Activated CD4-positive, alpha-beta T cell treated with anti-CD3 and anti-CD28 coated beads, Interleukin-2, amount 10 ng/mL, durations not matched to agents 24 days and 14 days (primary cell): ENCODE results near the gene EMILIN1. TPM values are rescaled to one million over a fixed set of nuclear protein-coding genes. Genes with fewer than 3 reads are reported as not detected.

Experiments
- DNase-seq: peaks from one replicate; pipeline ENCODE4 v3.0.0; 2022
- H3K27ac Mint-ChIP-seq: one replicate; pipeline ENCODE4 v1.8.0; 2022; ENCODE audit warnings: mild to moderate bottlenecking, mixed read lengths
- H3K27me3 Mint-ChIP-seq: one replicate; pipeline ENCODE4 v1.8.0; 2022; ENCODE audit warnings: mixed read lengths
- H3K36me3 Mint-ChIP-seq: one replicate; pipeline ENCODE4 v1.8.0; 2022; ENCODE audit warnings: low read depth, mild to moderate bottlenecking, mixed read lengths
- H3K4me1 Mint-ChIP-seq: one replicate; pipeline ENCODE4 v1.8.0; 2021; ENCODE audit warnings: mixed read lengths
- H3K4me3 Mint-ChIP-seq: one replicate; pipeline ENCODE4 v1.8.0; 2022; ENCODE audit warnings: mild to moderate bottlenecking, moderate library complexity, mixed read lengths
- H3K9me3 Mint-ChIP-seq: one replicate; pipeline ENCODE4 v1.8.0; 2021; ENCODE audit warnings: mixed read lengths
- intact Hi-C: fragments of 100-400 bp; cut with micrococcal nuclease; formaldehyde crosslinking; loops from one replicate; pipeline ENCODE4 v1.15.1; 2023
- total RNA-seq: library from RNA; stranded (reverse); gene quantifications from 2 replicates; pipeline ENCODE4 v1.2.3, GENCODE V29; 2022

The EMILIN1 gene
- total RNA-seq, 1 donor from 2014 or later: 1.4 TPM

DNA sequence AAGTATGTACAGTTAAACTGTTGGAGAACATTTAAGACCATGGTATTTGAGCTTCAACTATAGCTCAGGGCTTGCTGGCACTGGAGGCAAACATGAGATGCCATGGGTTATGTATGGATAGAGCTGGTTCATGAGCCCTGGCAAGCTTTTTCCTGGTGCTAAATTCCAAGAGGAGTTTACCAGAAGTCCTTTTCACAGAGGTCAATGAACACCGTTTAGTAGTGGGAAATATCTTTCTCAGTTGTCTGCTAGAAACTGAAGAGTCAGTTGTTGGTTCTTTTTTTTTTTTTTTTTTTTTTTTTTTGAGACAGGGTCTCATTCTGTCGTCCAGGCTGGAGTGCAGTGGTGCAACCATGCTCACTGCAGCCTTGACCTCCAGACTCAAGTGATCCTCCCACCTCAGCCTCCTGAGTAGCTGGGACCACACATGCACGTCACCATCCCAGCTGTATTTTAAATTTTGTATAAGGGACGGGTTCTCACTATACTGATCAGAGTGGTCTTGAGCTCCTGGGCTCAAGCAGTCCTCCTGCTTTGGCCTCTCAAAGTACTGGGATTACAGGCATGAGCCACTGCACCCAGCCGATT, 9.5 kb downstream of the EMILIN1 start:
- no peak for DNase-seq
- no peak overlapping the region for H3K27ac Mint-ChIP-seq
- H3K4me1 Mint-ChIP-seq: peaks cover 25% of the 10 kb centered on the region
- peak overlapping the region; percentile 90 for H3K4me3 Mint-ChIP-seq
- H3K27me3 Mint-ChIP-seq: no peaks in the 10 kb centered on the region
- no peaks in the 10 kb centered on the region for H3K36me3 Mint-ChIP-seq
- no peaks in the 10 kb centered on the region for H3K9me3 Mint-ChIP-seq
- intact Hi-C loops: loop anchor here (5.0 kb wide), 2 partner anchors 124 to 126 kb away; partner anchors contain the start of genes ATRAID and SLC5A6

DNA sequence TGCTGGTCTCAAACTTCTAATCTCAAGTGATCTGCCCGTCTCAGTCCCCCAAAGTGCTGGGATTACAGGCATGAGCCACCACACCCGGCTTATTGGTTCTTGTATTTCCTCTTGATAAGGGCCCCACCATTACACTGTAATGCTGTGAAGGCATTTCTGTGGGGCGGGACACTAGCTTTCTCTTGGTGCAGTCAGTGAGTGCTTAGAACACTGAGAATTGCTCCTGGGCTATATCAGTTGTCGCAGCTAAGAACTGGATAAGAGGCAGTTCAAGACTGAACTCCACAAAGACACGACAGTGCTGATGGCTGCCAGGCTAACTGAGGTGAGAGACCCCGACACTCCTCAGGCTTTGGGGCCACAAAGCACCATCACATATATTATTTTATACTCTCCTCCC, 10.2 kb downstream of the EMILIN1 start:
- H3K4me3 Mint-ChIP-seq: no peak overlapping the region
- intact Hi-C loops: loop anchor here (5.0 kb wide), 2 partner anchors 124 to 126 kb away; partner anchors contain the start of genes ATRAID and SLC5A6
- no peak overlapping the region for H3K27ac Mint-ChIP-seq

DNA sequence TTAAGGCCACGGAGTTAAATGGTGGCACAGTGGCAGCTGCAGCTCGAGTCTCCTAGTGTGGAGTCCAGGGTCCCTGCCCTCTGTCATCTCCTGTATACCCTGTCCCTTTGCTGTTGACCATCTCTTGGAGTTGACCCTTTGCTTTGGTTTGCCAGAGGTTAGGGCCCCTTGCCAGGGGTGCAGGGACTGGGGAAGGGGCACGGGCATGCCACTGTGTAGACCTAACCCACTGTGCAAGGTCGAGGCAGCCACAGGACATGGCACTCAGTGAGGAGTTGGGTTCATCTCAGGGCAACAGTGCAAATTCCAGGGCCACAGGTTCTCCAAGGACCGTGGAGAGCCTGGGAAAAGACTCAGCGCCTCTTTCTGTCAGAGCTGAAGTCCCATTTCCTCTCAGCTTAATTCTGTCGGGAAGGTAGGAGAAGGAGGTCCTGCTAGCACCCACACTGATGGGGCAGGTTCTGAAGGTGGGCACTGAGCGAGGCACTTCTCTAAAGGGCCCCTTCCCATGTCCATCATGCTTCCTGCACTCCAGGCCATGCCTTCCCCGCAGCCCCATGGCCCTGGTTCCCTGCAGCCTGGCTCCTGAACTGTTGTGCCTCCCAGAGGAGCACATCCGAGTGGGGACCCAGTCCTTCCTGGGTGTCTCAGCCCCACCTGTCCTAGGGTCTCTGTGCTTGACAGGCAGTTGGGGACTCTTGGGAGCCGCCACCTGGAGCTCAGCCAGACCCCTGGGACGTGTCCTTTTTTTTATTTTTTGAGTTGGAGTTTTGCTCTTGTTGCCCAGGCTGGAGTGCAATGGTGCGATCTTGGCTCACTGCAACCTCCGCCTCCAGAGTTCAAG, 10.9 kb downstream of the EMILIN1 start:
- intact Hi-C loops: loop anchor here (5.0 kb wide), 2 partner anchors 123 to 127 kb away; partner anchors contain the start of genes ATRAID and SLC5A6
- Mint-ChIP-seq H3K36me3 (no peaks in the 10 kb centered on the region), H3K4me1 (peaks cover 25% of the 10 kb centered on the region), H3K27me3 (no peaks in the 10 kb centered on the region), H3K9me3 (no peaks in the 10 kb centered on the region), H3K27ac (no peak overlapping the region), H3K4me3 (no peak overlapping the region)
- DNase-seq: no peak

More for the DNA sequence above, 10.2 kb downstream of the EMILIN1 start:
- Mint-ChIP-seq H3K9me3 (no peaks in the 10 kb centered on the region), H3K36me3 (no peaks in the 10 kb centered on the region), H3K4me1 (peaks cover 25% of the 10 kb centered on the region), H3K27me3 (no peaks in the 10 kb centered on the region)
- no peak for DNase-seq

DNA sequence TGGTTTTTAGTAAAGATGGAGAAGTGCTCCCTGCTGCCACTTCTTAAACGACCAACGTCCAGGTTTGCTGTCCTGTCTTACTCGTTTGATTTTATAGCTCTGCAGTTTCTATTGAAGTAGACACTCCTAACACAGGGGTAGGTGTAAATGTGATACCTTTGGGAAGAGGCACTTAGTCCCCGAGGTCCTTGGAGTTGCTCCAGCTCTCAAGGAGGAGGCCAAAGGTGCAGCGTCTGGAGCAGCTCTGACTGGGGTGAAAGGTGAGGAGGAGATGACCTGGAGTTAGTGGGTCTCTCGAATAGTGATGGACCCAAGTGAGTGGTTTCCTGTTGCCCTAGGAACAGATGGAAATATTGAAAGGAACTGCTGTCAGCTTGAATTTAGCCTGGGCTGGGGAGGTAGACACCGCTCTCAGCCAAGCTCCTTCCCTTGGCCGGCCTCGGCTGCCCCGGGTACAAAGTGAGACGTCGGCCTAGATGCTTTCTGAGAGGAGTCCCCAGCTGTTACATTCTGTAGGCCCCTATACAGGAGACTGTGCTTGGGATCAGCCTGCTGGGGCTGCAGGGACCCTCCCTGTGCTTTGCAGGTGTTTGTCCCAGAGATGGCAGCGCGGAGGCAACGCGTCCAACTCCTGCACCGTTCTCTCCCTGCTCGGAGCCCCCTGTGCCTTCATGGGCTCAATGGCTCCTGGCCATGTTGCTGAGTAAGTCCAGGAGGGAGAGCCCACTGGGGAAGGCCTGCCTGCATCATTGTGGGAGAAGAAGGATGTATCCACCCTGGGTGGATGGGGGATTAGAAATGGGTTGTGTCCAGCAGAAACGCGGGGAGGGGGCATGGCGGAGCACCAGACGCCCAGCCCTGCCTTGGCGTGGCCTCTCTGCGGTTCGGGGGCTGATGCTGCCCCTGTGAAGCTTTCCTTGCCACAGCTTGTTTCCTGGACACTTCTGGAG, 13.6 kb downstream of the EMILIN1 start:
- intact Hi-C loops: no loop called here
- no peak for DNase-seq

DNA sequence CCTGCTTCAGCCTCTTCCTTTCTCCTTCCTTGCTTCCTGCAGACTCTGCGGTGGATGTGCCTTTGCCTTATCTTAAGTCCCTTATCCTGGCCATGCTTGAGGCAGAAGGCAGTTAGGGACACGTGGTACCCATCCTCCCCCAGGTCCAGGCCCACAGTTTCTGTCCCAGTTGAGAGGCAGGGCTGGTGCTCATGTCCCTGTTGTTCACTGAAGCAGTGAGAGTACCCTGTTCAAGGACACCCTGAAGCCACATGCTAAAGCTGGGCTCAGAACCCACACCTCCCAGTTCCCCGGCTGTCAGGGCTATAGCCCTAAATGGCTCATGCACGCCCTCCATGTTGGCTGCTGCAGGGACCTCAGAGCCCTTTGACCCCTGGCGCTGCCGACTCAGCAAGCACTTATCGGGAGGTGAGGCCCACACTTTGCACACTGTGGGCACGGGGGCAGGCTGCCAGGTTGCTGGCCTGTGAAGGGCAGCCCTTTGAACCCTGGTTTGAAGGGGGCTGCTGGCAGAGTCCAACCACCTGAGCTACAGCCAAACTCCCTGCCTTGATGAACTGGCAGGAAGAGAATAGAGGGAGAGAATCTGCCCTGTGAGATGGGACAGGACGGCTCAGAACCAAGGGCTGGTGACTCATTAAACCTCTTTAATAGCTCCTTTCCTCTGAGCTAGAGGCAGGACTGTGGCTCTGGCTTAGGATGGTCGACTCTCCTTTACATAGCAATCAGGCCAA, 14.4 kb downstream of the EMILIN1 start:
- no peaks in the 10 kb centered on the region for H3K9me3 Mint-ChIP-seq
- intact Hi-C loops: no loop called here
- no peak overlapping the region for H3K4me3 Mint-ChIP-seq
- H3K36me3 Mint-ChIP-seq: no peaks in the 10 kb centered on the region
- no peaks in the 10 kb centered on the region for H3K27me3 Mint-ChIP-seq
- H3K4me1 Mint-ChIP-seq: peaks cover 20% of the 10 kb centered on the region
- no peak for DNase-seq
- no peak overlapping the region for H3K27ac Mint-ChIP-seq

More for the DNA sequence above, 13.6 kb downstream of the EMILIN1 start:
- peaks cover 27% of the 10 kb centered on the region for H3K4me1 Mint-ChIP-seq
- no peaks in the 10 kb centered on the region for H3K36me3 Mint-ChIP-seq
- no peaks in the 10 kb centered on the region for H3K27me3 Mint-ChIP-seq
- H3K4me3 Mint-ChIP-seq: no peak overlapping the region
- peak overlapping the region; percentile 25 for H3K27ac Mint-ChIP-seq
- no peaks in the 10 kb centered on the region for H3K9me3 Mint-ChIP-seq

DNA sequence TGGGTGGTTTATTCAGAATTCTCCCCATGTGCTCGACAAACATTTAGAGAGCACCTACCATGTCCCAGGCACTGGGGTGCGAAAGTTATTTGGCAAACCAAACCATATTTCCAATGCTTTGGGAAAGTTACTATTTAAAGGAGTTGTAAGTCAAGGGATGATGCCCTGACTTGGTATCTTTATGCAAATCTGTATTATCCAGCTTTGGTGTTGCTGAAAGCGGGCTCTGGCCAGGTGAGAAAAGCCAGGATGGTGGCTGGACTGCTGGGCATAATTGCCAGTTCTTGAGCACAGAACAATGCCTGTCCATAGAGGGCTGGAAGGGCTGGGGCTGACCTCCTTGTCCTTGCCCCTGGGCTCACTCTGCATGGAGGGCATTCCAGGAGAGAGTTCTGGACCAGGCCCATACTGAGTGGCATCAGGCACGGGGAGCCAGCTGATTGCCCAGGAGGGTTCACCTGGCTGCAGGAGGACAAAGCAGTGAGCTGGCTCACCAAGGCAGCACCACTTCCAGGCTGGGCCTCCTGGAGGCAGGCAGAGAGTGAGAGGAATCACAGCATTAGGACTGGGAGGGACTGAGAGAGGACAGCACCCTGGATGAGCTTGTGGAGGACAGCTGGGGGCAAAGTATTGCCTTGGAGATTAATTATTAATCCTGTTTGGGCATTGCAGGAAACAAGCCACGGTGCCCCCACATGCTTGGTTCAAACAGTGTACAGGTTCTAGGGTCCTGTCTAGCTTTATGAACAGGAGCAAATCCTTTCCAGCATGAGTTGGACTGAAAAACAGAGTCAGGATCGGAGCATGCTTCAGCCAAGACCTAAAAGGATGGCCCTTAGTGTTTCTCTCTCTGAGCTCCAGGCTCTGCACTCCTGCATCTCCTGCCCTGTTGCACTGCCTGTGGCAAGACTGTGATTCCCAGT, 15.3 kb downstream of the EMILIN1 start:
- Mint-ChIP-seq H3K4me3 (no peak overlapping the region), H3K4me1 (peaks cover 18% of the 10 kb centered on the region), H3K36me3 (no peaks in the 10 kb centered on the region), H3K27ac (no peak overlapping the region), H3K27me3 (no peaks in the 10 kb centered on the region), H3K9me3 (no peaks in the 10 kb centered on the region)
- intact Hi-C loops: no loop called here
- DNase-seq: no peak

DNA sequence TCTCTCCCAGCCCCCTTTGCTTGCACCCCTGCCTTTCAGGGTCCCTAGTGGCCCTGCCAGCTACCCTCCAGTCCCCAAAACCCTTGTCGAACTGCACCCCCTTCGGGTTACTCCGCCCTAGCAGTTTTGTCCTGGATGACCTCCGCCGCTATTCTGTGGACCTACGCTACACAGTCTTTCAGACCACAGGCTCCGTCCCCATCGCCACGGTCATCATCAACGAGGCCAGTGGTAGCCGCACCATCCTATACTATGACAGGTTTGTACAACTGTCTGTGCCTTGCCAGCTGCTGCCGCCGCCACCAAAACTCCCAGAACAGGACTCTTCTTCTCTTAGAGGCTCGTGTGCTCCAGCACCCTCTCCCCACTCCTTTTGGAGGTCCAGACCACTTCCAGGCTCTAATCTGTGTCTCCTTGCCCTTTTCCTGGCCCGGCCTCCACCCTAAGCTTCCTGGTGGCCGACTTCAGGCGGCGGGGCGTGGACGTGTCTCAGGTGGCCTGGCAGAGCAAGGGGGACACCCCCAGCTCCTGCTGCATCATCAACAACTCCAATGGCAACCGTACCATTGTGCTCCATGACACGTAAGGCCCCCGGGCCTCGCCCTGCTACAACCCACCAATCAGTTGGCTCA, 16.1 kb downstream of the EMILIN1 start:
- peaks cover 16% of the 10 kb centered on the region for H3K4me1 Mint-ChIP-seq
- no peak for DNase-seq
- peaks cover 2% of the 10 kb centered on the region for H3K36me3 Mint-ChIP-seq
- H3K9me3 Mint-ChIP-seq: no peaks in the 10 kb centered on the region
- H3K27me3 Mint-ChIP-seq: no peaks in the 10 kb centered on the region
- H3K27ac Mint-ChIP-seq: no peak overlapping the region
- no peak overlapping the region for H3K4me3 Mint-ChIP-seq
- intact Hi-C loops: no loop called here

DNA sequence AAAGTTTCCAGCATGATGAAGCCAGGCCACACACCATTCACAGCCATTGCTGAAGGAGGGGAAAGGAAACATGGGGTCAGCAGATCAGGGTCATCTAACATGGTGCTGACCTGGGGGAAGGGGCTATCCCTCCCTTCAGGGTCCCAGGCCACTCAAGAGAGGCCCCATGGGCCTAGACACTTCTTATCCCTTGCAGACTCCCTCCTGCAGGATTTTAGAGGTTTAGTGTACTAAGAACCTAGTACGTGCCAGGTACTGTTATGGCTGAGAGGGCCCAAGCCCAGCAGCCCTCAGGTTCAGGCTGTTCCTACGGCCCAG, 17.0 kb downstream of the EMILIN1 start:
- DNase-seq: no peak
- Mint-ChIP-seq H3K27ac (no peak overlapping the region), H3K4me1 (peaks cover 15% of the 10 kb centered on the region), H3K9me3 (no peaks in the 10 kb centered on the region), H3K4me3 (no peak overlapping the region), H3K36me3 (peaks cover 3% of the 10 kb centered on the region), H3K27me3 (no peaks in the 10 kb centered on the region)
- intact Hi-C loops: no loop called here

DNA sequence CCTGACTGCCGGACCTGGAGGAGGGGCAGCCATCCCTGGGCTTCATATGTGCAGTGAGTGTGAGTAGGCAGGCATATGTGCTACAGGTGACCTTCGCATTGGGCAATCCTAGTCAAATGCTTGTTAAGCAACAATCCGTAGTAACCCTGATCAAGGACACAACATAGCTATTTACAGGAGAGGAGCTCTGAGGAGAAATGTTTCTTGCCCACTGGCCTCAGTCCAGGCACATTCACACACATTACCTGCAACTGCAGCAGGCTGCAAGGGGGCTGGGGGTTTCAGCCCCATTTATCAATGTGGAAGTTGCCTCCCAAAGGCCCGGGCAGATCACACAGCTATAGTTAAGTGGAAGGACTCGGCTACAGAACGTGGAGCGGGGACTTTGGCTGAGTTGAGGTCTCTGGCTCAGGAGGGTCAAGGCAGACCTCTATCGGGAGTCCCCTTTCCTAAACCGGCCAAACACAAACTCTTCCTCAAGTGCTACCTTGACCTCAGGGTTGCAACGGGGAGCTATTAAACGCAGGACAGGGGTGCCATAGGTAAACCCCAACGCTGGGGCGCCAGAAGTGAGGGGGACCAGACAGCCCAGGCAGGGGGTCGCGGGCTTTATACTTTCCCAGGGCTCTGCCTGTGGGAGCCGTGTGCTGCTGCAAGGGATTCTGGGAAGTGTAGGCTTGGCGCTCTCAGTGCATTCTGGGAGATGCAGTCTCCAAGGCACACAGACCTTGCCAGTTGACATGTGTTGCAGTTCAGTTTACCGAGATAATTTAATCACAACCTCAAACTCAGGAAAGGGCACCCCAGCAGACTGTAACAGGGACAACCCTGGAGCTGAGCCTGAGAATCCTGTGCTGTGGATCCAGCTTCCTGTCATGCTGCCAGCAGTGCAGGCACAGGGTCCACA, 17.6 kb downstream of the EMILIN1 start:
- H3K4me1 Mint-ChIP-seq: peaks cover 15% of the 10 kb centered on the region
- H3K27me3 Mint-ChIP-seq: no peaks in the 10 kb centered on the region
- H3K36me3 Mint-ChIP-seq: peaks cover 3% of the 10 kb centered on the region
- peak overlapping the region; percentile 48 for H3K27ac Mint-ChIP-seq
- DNase-seq: peak; percentile 85
- H3K4me3 Mint-ChIP-seq: peak overlapping the region; percentile 71
- H3K9me3 Mint-ChIP-seq: no peaks in the 10 kb centered on the region
- intact Hi-C loops: no loop called here

DNA sequence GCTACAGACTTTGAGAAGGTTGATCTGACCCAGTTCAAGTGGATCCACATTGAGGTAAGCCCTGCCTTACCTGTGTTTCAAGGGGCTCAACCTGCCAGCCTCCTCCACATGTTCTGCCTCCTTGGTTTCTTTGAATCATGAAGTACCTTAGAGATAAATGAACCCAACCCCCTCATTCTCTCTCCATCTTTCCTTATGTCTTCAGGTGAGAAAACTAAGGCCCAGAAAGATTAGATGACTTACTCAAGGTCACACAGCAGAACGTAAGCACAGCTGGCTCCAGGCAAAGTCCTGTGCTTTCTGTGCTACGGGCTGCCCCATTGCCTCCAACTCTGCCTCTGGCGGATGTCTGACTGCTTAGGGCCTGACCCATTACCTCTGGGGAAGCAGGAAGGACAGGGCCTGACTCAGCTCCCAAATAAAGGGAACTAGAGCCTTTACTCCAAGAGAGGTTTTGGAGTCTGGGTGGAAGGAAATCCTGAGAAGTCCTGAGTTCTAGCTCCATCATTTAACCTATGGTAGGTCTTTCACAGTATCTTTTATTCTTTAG, 18.4 kb downstream of the EMILIN1 start:
- intact Hi-C loops: no loop called here
- peaks cover 15% of the 10 kb centered on the region for H3K4me1 Mint-ChIP-seq
- H3K4me3 Mint-ChIP-seq: no peak overlapping the region
- no peak for DNase-seq
- H3K36me3 Mint-ChIP-seq: peaks cover 3% of the 10 kb centered on the region
- H3K9me3 Mint-ChIP-seq: no peaks in the 10 kb centered on the region
- no peaks in the 10 kb centered on the region for H3K27me3 Mint-ChIP-seq
- peak overlapping the region; percentile 52 for H3K27ac Mint-ChIP-seq

DNA sequence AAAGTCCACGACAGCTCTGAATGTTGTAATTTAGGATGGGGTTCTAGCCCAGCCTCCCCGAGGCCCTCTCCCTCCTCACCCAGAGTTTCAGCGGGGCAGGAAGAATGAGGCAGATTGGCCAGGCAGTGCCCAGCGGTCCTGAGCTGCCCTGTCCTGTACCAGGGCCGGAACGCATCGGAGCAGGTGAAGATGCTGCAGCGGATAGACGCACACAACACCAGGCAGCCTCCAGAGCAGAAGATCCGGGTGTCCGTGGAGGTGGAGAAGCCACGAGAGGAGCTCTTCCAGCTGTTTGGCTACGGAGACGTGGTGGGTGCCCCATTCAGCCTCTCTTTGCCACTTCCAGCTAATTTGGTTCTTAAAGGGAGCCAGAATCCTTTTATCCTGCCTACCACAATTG, 18.9 kb downstream of the EMILIN1 start:
- no peak for DNase-seq
- H3K4me3 Mint-ChIP-seq: no peak overlapping the region
- H3K4me1 Mint-ChIP-seq: peaks cover 15% of the 10 kb centered on the region
- intact Hi-C loops: no loop called here
- no peaks in the 10 kb centered on the region for H3K27me3 Mint-ChIP-seq
- H3K27ac Mint-ChIP-seq: no peak overlapping the region
- H3K9me3 Mint-ChIP-seq: no peaks in the 10 kb centered on the region
- peaks cover 3% of the 10 kb centered on the region for H3K36me3 Mint-ChIP-seq
